GM18951 (cell line): ENCODE results near the gene ANGEL1.

Experiments used
- POLR2A ChIP-seq: IDR thresholded peaks from 4 replicates; pipeline ENCODE4 v1.6.1; 2011; ENCODE audit warnings: mild to moderate bottlenecking; ENCODE audit not compliant: insufficient read length, insufficient read depth; ENCODE audit errors: extremely low read depth
- in situ Hi-C: fragments of 300-500 bp; cut with MboI; formaldehyde crosslinking; loops from one replicate; pipeline ENCODE4 v1.12.0; 2022; ENCODE audit warnings: low sequenced_read_pairs, mixed read lengths, inconsistent platforms; ENCODE audit not compliant: unreplicated experiment

The ANGEL1 gene

GRCh38 chr14:76759589-76759988 lies 53.1 kb downstream of the ANGEL1 start:
- no peak for TF ChIP-seq POLR2A
- in situ Hi-C loops: no loop called here

DNA sequence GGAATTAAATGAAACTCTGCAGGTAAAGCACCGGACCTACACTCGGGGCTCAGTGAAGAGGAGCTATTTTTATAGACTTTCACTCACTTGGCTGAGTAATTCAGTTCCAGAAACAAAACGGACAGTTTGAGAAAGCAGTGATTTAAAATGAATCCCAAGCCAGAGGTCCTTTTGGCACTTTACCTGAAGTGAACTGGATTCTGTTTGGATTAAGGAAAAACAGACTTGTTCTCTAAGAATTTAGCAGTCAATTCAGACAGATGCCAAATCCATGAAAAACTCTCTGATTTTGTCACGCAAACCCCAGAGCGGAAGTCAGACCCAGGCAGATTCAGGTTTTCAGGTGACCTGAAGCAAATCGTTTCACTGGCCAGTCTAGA lies 56.3 kb downstream of the ANGEL1 start:
- in situ Hi-C loops: no loop called here
- TF ChIP-seq POLR2A: no peak

DNA sequence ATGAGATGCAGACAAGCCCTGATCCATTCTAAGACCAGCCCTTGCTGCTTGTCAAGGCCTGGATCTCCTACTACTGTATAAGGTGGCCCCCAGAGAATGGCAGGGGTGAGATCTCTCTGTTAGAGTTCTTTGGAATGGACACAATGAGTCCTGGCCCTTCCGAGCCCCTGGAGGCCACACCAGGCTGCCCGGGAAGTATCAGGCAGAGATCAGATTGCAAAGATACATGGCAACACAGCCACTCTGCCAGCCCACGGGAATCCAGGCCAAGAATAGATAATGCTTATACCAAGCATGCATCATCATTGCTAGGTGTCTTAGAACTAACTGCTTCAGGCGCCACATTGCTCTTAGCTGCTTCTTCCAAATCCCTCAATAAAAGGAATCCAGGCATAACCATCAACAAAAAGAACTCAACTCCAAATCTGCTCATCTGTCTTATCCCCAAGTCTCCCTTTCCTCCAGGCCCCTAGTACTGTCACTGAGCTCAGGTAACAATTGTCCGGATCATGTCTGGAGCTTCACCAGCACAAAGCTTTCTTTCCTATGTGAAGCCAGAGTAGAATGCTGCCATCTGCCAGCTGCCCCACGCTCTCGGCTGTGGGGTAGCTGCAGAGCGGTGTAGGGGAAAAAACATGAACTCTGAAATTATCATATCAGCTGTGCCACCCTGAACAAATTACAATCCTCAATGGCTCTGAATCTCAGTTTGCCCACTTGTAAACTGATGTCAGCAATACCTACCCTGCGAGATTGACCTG lies 56.9 kb downstream of the ANGEL1 start:
- TF ChIP-seq POLR2A: no peak
- in situ Hi-C loops: no loop called here

DNA sequence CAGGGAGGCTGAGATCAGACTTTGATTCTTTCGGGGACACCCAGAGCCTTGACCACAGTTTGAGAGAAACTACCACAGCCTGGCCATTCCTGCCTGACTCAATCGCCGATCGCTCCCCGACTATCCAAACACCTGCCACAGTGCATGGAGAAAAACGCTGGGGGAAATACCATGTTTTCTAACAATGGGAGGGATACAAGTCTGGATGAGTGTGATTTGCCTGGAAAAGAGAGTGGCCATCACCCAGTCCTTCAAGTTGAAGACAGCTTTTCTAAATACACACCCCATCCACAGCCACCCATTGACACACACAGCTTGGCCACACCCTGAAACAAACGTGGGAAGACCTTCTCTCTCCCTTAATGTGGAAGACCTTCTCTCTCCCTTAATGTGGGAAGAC lies 58.1 kb downstream of the ANGEL1 start:
- in situ Hi-C loops: no loop called here
- no peak for TF ChIP-seq POLR2A

- no peak for TF ChIP-seq POLR2A
- in situ Hi-C loops: no loop called here
These were observed 59.0 kb downstream of the ANGEL1 start for GRCh38 chr14:76753541-76754198.

DNA sequence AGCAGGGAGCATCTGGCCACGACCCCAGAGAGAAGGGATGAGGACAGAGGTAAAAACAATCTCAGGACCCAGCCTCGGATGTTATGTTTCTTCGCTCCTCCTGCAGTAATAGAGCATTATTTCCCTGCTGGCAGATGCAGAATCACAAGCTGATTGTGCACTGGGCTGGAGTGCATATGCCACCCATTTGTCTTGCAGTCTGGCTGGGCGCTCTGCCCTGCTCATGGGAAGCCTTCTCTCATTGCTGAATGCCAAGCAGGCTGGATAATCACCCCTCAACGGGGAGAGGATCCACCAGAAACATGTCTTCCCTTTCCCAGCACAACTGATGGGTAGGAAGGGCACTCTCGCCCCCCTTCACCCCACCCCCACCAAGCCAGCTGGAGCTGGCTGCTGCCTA lies 59.9 kb downstream of the ANGEL1 start:
- no peak for TF ChIP-seq POLR2A
- in situ Hi-C loops: no loop called here

DNA sequence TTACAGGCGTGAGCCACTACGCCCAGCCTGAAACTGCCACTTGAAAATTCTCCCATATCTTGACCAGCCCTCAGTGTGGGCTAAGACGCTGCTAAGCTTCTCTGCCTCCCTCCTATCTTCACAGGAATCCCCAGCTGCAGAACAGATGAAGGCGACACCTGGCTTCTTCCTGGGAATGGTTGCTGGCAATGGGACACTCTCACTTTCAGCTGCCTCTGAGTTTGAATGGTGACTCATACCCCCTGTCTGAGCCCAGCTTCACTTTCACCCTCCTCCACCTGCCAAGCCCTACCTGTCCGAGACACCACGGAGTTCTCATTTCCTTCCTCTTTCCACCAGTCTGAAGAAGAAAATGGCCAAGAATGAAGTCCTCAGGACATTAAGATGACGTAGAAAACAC lies 69.7 kb downstream of the ANGEL1 start:
- no peak for TF ChIP-seq POLR2A
- in situ Hi-C loops: no loop called here

GRCh38 chr14:76742185-76742584 lies 70.5 kb downstream of the ANGEL1 start:
- in situ Hi-C loops: no loop called here
- TF ChIP-seq POLR2A: no peak

DNA sequence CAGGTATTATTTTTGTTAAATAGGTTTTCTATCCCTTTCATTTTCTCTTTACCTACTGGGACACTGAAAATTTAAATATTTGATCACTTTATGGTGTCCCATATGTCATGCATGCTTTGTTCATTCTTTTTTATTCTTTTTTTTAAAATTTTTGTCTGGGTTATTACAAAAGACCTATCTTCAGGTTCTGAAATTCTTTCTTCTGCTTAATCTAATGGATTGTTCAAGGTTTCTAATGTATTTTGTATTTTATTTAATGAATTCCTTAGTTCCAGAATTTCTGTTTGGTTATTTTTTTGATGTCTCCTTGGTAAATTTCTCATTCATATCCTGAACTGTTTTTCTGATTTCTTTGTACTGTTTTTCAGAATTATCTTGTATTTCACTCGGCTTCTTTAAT lies 71.6 kb downstream of the ANGEL1 start:
- in situ Hi-C loops: no loop called here
- no peak for TF ChIP-seq POLR2A
